GM12875 (cell line): ENCODE results near the gene DYNLT1.

Experiments used
- H3K4me3 ChIP-seq: one replicate; pipeline ENCODE4 v1.5.1; 2011; ENCODE audit warnings: low read depth, low read length, control low read depth
- TF ChIP-seq, protein P1 (sequence below): IDR thresholded peaks from 2 replicates; pipeline ENCODE4 v1.5.1; 2011; ENCODE audit warnings: low read depth, mild to moderate bottlenecking, control low read depth, inconsistent platforms, low read length, moderate library complexity, borderline replicate concordance; ENCODE audit not compliant: insufficient read depth

Gene DYNLT1

DNA sequence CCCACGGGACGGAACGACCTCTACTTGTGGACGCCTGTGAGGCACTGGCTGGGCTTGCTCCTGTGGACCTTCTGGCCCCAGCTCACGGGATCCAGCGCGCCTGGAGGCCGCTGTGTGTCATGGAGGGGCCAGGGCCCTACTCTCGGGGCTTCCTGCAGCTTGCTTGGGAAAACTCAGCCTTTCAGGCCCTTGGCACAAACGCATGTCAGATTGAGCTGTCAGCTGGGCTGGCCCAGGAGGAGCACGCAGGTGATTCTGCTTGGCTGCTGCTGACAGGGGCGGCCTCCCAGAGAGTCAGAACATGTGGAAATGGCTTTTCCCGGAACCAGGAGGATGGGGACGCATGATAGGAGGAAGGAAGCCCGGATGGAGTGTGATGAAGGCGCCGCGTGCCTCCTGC lies 44.9 kb downstream of the DYNLT1 start:
- TF ChIP-seq, protein P1, sequence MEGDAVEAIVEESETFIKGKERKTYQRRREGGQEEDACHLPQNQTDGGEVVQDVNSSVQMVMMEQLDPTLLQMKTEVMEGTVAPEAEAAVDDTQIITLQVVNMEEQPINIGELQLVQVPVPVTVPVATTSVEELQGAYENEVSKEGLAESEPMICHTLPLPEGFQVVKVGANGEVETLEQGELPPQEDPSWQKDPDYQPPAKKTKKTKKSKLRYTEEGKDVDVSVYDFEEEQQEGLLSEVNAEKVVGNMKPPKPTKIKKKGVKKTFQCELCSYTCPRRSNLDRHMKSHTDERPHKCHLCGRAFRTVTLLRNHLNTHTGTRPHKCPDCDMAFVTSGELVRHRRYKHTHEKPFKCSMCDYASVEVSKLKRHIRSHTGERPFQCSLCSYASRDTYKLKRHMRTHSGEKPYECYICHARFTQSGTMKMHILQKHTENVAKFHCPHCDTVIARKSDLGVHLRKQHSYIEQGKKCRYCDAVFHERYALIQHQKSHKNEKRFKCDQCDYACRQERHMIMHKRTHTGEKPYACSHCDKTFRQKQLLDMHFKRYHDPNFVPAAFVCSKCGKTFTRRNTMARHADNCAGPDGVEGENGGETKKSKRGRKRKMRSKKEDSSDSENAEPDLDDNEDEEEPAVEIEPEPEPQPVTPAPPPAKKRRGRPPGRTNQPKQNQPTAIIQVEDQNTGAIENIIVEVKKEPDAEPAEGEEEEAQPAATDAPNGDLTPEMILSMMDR: no peak

DNA sequence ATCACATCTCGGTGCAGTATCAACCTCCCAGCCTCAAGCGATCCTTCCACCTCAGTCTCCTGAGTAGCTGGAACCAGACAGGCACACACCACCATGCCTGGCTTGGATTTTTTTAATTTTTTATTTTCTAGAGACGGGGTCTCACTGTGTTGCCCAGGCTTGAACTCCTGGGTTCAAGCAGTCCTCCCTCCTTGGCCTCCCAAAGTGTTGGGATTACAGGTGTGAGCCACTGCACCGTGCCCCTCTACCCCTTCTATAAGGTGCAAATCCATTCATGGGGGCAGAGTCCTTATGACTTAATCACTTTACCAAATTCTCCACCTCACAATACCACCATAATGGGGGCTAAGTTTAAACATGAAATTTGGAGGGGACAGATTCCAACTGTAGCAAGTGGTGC lies 47.0 kb downstream of the DYNLT1 start:
- no peak overlapping the region for H3K4me3 ChIP-seq
- TF ChIP-seq, protein P1: no peak

More for the DNA sequence above, 44.9 kb downstream of the DYNLT1 start:
- no peak overlapping the region for H3K4me3 ChIP-seq

DNA sequence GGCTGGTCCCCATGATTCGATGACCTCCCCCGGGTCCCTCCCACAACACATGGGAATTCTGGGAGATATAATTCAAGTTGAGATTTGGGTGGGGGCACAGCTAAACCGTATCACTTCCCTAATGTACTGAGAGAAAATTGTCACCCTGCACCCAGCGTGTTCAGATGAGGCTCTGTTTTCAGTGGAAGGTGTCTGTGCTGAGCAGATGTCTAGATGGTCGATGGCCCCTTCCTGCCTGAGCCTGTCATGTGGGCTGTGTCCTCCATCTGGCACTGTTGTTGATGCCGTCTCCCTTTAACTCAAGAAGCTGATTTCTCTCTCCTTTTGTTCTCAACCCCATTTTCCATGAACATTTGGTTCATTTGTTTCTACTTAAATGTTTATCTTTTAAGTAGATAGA lies 47.7 kb downstream of the DYNLT1 start:
- H3K4me3 ChIP-seq: no peak overlapping the region
- TF ChIP-seq, protein P1: no peak

DNA sequence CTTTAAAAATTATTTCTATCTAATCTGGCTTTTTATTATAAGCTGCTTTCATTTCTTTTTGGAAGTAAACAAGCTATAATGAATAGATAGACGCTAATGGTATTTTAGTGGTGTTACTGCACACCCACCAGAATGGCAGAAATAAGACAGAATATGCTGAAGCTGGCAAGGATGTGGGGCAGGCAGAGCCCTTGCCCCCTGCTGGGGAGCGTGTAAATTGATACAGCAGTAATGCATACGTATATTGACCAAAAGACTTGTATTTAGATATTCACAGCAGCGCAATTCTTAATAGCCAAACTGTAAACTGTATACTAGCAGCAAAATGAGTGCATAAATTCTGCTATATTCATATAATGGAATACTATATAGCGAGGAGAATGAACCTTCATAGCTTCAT lies 49.3 kb downstream of the DYNLT1 start:
- TF ChIP-seq, protein P1: peak; percentile 26; the same call in 1 of the 2 replicates
- no peak overlapping the region for H3K4me3 ChIP-seq

DNA sequence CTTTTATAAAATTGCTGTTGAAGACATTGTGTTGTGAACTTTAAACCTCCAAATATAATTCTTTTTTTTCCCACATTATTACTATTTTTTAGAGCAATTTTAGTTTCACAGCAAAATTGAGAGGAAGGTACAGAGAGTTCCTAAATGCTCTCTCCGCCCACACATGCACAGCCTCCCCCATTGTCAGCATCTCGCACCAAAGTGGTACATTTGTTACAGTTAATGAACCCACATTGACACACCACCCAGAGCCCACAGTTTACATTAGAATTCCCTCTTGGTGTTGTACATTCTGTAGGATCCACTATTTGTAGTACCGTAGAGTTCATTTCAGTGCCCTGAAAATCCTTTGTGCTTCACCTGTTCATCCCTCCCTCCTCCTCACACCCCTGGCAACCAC lies 50.9 kb downstream of the DYNLT1 start:
- no peak overlapping the region for H3K4me3 ChIP-seq
- TF ChIP-seq, protein P1: no peak

DNA sequence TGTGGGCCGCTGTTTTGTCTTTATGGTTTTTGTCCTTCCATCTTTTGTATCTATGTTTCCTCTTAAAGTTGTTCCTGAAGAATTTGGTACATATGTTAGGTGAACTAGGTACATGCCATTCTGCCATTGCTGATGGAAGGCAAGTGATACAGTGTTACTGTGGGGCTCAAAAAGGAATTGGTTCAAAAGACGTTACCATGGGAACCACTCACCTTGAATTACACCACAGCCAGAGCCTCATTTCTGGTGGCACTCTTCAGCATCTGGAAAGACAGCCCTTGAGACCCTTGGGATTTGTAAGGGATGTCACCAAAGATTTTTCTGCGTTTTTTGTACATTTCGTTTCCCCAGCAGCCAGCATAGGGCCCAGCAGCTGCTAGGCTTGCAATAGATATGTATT lies 52.7 kb downstream of the DYNLT1 start:
- H3K4me3 ChIP-seq: no peak overlapping the region
- TF ChIP-seq, protein P1: no peak

DNA sequence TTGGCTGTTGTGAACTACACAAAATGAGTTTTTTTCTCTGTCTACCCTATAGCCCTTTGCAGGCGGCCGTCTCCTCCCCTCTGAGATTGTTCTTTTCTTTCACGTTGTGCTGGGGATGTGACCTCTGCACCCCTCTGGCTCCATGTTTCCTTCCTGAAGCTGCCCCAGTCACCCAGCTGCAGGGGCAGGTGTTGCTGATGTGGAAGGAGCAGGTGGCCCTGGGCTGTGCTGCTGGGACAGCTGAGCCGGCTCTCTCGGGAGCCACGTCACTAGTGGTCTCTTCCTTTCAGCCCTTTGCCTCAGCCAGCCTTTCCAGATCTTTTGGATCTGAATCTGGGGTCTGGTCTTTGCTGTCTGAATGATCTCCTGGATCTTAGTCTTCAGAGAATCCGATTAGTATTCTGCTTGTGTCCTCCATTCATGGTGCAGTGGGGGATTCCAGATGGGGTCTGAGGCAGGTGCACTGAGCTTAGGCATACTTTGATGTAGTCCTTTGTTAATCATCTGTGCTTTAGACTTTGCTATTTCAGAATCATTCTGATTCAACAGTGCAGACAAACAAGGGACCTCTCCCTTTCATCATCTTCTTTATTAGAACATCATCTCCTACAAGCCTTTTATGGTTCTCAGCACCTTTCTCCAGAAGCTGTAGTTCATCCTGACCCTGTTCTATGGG lies 53.3 kb downstream of the DYNLT1 start:
- no peak overlapping the region for H3K4me3 ChIP-seq
- TF ChIP-seq, protein P1: no peak
